Pancreas (tissue), 10 donors: Measurements from ENCODE around the gene RTCA. TPM values are rescaled to one million over a fixed set of nuclear protein-coding genes. Genes with fewer than 3 reads are reported as not detected.

ENCODE experiments used
- ATAC-seq, 4 donors: fragments of 200-7000 bp; cut with Tn5 transposase; one replicate each; pipeline versions ENCODE4 v1.8.0 to v1.9.1; 2020; ENCODE audit warnings: mild to moderate bottlenecking in 4 of 4, moderate library complexity in 4 of 4
- DNase-seq, 6 donors: peaks; one replicate each; pipeline ENCODE4 v3.0.0-alpha.2; 2020
- FAIRE-seq: peaks from 2 replicates; lab custom pipeline; 2012; peaks lifted over from hg19 to GRCh38; lab: Jason Lieb, UNC
- H3K27ac ChIP-seq, 4 donors: fragments of 200-600 bp; sonication (generic); 1 replicate in 3 of 4; 2 replicates in 1 of 4; pipeline versions ENCODE4 v1.5.0 to v1.8.0; 2020
- H3K27me3 ChIP-seq, 4 donors: fragments of 200-600 bp; one replicate each; pipeline ENCODE4 v1.8.0; 2021
- H3K36me3 ChIP-seq, 3 donors: fragments of 200-600 bp; sonication (generic) in 1 of 3; one replicate each; pipeline versions ENCODE4 v1.5.0 to v1.8.0; 2020 to 2021
- H3K4me1 ChIP-seq, 3 donors: fragments of 200-600 bp; one replicate each; pipeline ENCODE4 v1.8.0; 2021
- H3K4me3 ChIP-seq, 4 donors: fragments of 200-600 bp; sonication (generic) in 2 of 4; one replicate each; pipeline versions ENCODE4 v1.5.0 to v1.8.0; 2020 to 2021
- H3K9me3 ChIP-seq, 4 donors: fragments of 200-600 bp; one replicate each; pipeline ENCODE4 v1.8.0; 2021
- WGBS, 2 donors: extraction: QIAGEN DNeasy Blood & Tissue Kit; methylation state at CpG; one replicate each; pipeline ENCODE4 v1.1.7; 2013; 5-methylcytosine and 5-hydroxymethylcytosine counted together
- intact Hi-C, 3 donors: fragments of 100-400 bp; cut with DNase I; formaldehyde crosslinking; loops; one replicate each; pipeline versions ENCODE4 v1.11.1 to v1.14.2; 2022
- polyA plus RNA-seq, 2 donors: library from polyadenylated mRNA; stranded (reverse); fragments of 200-250 nt; gene quantifications; one replicate each; pipeline ENCODE4 v1.2.3, GENCODE V29; 2013
- total RNA-seq, 6 donors: library from RNA; stranded (reverse); fragmentation: NEBNext Ultra II Directional in 4 of 6; extraction: Animal tissue kit (Norgen Biotek cat#: 25700) in 4 of 6; gene quantifications; one replicate each; pipeline versions ENCODE4 v1.2.1 to v1.2.4, GENCODE V29; 2021 to 2023
- TF ChIP-seq, protein P1 (sequence below), 4 donors: fragments of 200-600 bp; sonication (generic) in 3 of 4; IDR thresholded peaks; one replicate each; pipeline versions ENCODE4 v1.5.0 to v1.8.0; 2021; ENCODE audit warnings: antibody characterized with exemption in 4 of 4
- donor health status: healthy with polysubstance abuse.
- donor health status: DM: no; HTN: no; CAD: no; lungs with moderate emphysema.
- donor health status: DM: no; HTN: no; CAD: no.
- donor health status: control.
- donor health status: control.
- donor health status: Bipolar disorder and iron deficiency.
- donor health status: DM: yes; HTN: yes; CAD: no.
- donor health status: DM: no; HTN: no; CAD: no.
- donor health status: DM: no; HTN: no; CAD: no.
- donor health status: DM: yes; HTN: yes; CAD: no.

Gene RTCA
- total and polyA plus RNA-seq, 8 donors, result 14.7 to 21.9 (median 19.2) TPM

DNA sequence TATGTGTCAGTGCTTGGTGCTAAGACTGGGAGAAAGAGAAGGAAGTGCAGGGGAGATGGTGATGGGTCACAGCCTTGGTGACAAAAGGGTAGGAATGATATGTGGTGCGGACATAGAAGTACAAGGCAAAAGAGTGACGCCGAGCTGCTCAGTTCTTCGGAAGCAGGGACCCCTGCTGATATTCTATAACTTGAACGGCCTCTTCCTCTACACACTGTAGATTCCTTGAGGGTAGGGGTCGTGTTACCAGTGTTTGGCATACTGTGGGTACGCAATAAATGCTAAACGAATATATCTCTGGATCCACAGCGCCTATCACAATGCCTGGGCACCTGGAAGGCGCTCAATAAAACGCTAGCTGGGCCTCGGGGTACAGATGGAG lies 16.9 kb upstream of the RTCA start:
- intact Hi-C loops, result no loop called here
- H3K27ac ChIP-seq, result peak overlapping the region; percentile 81 to 93 (median 85)
- H3K27me3 ChIP-seq, result no peaks in the 10 kb centered on the region
- TF ChIP-seq, protein P1, sequence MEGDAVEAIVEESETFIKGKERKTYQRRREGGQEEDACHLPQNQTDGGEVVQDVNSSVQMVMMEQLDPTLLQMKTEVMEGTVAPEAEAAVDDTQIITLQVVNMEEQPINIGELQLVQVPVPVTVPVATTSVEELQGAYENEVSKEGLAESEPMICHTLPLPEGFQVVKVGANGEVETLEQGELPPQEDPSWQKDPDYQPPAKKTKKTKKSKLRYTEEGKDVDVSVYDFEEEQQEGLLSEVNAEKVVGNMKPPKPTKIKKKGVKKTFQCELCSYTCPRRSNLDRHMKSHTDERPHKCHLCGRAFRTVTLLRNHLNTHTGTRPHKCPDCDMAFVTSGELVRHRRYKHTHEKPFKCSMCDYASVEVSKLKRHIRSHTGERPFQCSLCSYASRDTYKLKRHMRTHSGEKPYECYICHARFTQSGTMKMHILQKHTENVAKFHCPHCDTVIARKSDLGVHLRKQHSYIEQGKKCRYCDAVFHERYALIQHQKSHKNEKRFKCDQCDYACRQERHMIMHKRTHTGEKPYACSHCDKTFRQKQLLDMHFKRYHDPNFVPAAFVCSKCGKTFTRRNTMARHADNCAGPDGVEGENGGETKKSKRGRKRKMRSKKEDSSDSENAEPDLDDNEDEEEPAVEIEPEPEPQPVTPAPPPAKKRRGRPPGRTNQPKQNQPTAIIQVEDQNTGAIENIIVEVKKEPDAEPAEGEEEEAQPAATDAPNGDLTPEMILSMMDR (IDR thresholded peaks at IDR 0.05), result no peak
- H3K36me3 ChIP-seq, result no peaks in the 10 kb centered on the region
- no peaks in the 10 kb centered on the region for H3K9me3 ChIP-seq
- peak overlapping the region; percentile 64 to 88 (median 74) for H3K4me3 ChIP-seq
- no peak for DNase-seq
- WGBS, 2 donors, result 0 to 1% methylated on average over 12 of the region's 12 CpGs
- peaks cover 0 to 8% (median 7%) of the 10 kb centered on the region in 3 donors for H3K4me1 ChIP-seq
- peak; percentile 5 to 26 (median 9) for ATAC-seq
- FAIRE-seq, result no peak

DNA sequence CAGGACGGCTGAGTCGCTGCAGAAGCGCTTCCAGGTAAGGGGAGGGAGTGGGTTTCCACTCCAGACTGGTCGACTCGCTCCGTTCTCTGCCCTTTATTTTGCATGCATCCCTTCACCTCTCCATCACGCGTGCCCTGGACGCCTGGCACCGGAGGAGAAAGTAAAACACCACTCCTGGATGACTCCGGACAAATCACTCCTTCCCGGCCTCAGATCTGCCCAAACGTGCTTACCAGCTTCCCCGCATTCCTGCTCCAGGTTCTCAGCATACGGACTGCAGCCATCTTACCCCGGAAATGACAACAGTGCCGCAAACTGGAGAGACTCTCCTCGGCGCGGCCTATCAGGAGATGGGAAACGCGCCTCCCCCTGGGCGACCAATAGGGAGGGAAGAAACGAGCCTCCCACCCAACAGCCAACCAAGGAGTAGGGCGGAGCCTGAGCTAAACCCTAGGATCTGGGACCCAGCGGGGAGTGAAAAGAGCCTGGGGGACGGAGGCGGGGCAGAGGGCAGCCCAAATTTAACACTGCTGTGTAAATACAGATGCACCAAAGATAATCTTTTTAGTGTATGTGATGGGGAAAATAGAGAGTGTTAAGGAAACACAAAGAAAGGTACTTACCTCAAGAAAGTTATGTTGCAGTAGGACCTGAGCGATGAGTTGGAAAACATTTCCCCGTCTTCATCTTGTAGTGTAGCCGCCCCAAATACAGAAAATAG lies 16.3 kb upstream of the RTCA start, which contains the start of gene DBT:
Gene DBT, minus strand, starts transcription at position 298 of the 721 bp plus-strand sequence. Its CDS starts 14 bp downstream, at position 284.
- FAIRE-seq (peak; percentile 97), DNase-seq (peak; percentile 87 to 98 (median 95)), ATAC-seq (peak; percentile 100)
- Histone ChIP-seq H3K4me3 (peak within 1 kb of the TSS; percentile 64 to 88 (median 74)), H3K36me3 (no peaks in the 10 kb centered on the region), H3K27me3 (no peaks in the 10 kb centered on the region), H3K9me3 (no peaks in the 10 kb centered on the region), H3K27ac (peak within 1 kb of the TSS; percentile 81 to 93 (median 85)), H3K4me1 (peaks cover 0 to 8% (median 7%) of the 10 kb centered on the region in 3 donors)
- intact Hi-C loops, result no loop called here
- TF ChIP-seq, protein P1 (IDR thresholded peaks at IDR 0.05), result no peak
- WGBS, 2 donors, result 0 to 1% methylated on average over 31 of the region's 31 CpGs

DNA sequence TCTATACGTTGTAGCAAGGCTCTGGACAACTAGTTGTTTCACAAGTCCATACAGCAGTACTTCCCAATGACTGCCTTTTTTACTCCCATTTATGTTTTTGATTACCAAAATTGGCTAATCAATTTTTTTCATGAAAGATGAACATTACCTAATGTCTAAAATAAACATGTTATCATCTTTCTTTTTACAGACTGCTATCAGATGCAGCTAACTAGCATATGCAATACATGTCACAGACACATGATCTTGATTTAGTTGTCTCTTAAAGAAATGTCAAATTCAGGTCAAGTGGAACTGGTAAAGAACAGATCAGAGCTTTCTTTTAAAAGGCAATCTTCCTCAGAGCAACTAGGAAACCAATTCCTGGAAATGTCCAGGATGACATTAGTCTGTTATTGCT lies 15.8 kb upstream of the RTCA start:
- H3K9me3 ChIP-seq, result no peaks in the 10 kb centered on the region
- intact Hi-C loops, result no loop called here
- H3K27ac ChIP-seq, result peak overlapping the region; percentile 81 to 93 (median 85)
- H3K27me3 ChIP-seq, result no peaks in the 10 kb centered on the region
- ATAC-seq (no peak), FAIRE-seq (no peak), DNase-seq (no peak)
- TF ChIP-seq, protein P1 (IDR thresholded peaks at IDR 0.05), result no peak
- H3K36me3 ChIP-seq, result no peaks in the 10 kb centered on the region
- H3K4me1 ChIP-seq, result peaks cover 0 to 8% (median 7%) of the 10 kb centered on the region in 3 donors
- 0% methylated on average over 1 of the region's 1 CpG for WGBS, 2 donors
- H3K4me3 ChIP-seq, result peak overlapping the region in 3 of 4 donors; percentile 64 to 75 (median 72)

DNA sequence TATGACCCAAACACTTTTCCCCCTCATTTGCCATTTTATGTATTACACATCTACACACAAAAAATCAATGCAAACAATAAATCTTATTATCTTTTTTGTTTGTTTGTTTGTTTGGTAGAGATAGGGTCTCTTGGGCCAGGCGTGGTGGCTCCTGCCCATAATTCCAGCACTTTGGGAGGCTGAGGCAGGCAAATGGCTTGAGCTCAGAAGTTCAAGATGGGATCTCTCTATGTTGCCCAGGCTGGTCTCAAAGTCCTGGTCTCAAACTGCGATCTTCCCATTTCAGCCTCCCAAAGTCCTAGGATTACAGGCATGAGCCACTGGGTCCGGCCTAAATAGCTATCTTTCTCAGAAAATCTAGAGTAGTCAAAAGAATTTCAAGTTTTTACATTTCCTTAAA lies 15.2 kb upstream of the RTCA start:
- WGBS, 2 donors, result 83 to 85% methylated on average over 3 of the region's 3 CpGs
- Histone ChIP-seq H3K4me3 (no peak overlapping the region), H3K27me3 (no peaks in the 10 kb centered on the region), H3K9me3 (no peaks in the 10 kb centered on the region), H3K4me1 (peaks cover 0 to 8% (median 7%) of the 10 kb centered on the region in 3 donors), H3K36me3 (no peaks in the 10 kb centered on the region), H3K27ac (no peak overlapping the region)
- no peak for ATAC-seq
- TF ChIP-seq, protein P1 (IDR thresholded peaks at IDR 0.05), result no peak
- intact Hi-C loops, result no loop called here
- no peak for FAIRE-seq
- no peak for DNase-seq

DNA sequence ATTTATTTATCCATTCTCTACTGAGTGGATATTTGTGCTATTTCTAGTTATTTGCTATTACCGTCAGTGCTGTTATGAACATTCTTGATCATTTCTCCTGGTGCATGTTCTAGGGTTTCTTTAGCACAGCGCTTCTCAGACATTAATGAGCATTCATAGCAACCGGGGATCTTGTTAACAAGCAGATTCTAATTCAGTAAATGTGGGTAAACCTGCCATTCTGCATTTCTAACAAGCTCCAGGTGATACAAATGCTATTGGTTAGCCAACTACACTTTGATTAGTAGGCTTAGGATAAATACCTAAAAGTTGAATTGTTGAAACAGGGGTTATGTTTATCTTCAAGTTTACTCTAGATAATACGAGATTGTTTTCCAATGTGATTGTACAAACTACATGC lies 13.1 kb upstream of the RTCA start:
- TF ChIP-seq, protein P1 (IDR thresholded peaks at IDR 0.05), result no peak
- H3K27me3 ChIP-seq, result no peaks in the 10 kb centered on the region
- WGBS, 2 donors, result 22 to 26% methylated on average over 4 of the region's 4 CpGs
- ATAC-seq (no peak), FAIRE-seq (no peak), DNase-seq (no peak)
- H3K36me3 ChIP-seq, result no peaks in the 10 kb centered on the region
- intact Hi-C loops, result no loop called here
- H3K4me3 ChIP-seq, result no peak overlapping the region
- H3K27ac ChIP-seq, result no peak overlapping the region
- no peaks in the 10 kb centered on the region for H3K9me3 ChIP-seq
- H3K4me1 ChIP-seq, result peaks cover 0 to 8% (median 7%) of the 10 kb centered on the region in 3 donors
